ENCODE measurements around the gene DAG1.
A peak's percentile ranks its signal among the peaks of the same experiment; 100 is the strongest.
"Not testable (repeated sequence)": the region's sequence is repeated elsewhere in the genome, so short reads cannot be mapped to it uniquely, and the experiment has no call there.

The DAG1 gene

DNA sequence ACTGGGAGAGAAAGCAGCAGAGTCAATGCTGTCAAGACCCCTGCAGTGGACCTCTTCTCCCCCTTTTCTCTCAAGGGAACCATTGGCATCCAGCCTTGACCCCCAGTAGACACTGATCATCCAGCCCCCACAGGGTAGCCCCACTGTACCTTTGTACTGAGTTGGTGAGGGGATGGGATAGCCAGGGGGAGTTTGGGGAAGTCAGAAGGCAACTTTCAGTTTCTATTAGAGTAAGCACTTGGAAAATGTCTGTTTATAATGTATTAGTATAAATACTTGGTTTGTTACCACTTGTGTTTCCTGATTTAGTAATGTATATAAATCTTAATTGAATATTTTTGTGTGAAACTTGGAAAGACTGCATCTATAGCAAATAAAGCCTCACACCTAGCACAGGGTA is 25.0 kb downstream of the DAG1 start:
- TF ChIP-seq PAX5 (IDR thresholded peaks at IDR 0.05; ENCODE audit: insufficient read depth, low read length, severe bottlenecking) = no peak
- TF ChIP-seq SPI1 (IDR thresholded peaks at IDR 0.05; ENCODE audit: low read depth, low read length) = peak; percentile 64
- FAIRE-seq = no peak
- DNase-seq (ENCODE audit: insufficient read length, low spot score) = no peak

DNA sequence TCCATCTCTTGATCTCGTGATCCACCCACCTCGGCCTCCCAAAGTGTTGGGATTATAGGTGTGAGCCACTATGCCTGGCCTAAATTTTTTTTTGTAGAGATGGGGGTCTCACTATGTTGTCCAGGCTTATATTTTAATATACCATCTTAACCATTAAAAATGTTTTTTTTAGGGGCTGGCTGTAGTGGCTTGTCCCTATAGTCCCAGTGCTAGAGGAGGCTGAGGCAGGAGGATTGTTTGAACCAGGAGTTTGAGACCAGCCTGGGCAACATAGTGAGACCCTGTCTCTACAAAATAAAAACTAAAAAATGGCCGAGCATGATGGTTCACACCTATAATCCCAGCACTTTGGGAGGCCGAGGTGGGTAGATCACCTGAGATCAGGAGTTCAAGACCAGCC is 26.8 kb downstream of the DAG1 start:
- not testable (repeated sequence) for DNase-seq (ENCODE audit: insufficient read length, low spot score); FAIRE-seq

DNA sequence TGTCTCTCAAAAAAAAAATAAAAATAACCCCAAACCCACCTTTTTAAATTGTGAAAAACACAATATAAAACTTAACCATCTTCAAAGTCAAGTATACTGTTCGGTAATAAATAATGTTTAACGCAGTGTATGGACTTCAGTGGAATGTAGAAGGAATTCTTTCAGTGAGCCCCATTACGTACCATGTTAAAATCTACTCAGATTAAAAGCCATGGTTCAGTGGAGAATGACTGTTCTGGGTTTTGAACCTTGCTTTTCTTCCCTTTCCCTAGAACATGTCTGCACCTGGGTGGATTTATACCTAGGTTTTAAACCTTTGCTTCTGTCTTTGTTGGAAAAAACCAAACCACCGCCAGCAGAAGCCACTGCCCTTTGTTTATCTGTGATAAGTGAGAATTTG is 27.5 kb downstream of the DAG1 start:
- FAIRE-seq (no peak), DNase-seq (ENCODE audit: insufficient read length, low spot score) (no peak)
- TF ChIP-seq POU2F2 (IDR thresholded peaks at IDR 0.05; ENCODE audit: low read depth, low read length) (no peak), TAF1 (IDR thresholded peaks at IDR 0.05; ENCODE audit: low read depth, low read length) (no peak), POLR2A (IDR thresholded peaks at IDR 0.05; ENCODE audit: low read depth, low read length) (no peak), SPI1 (IDR thresholded peaks at IDR 0.05; ENCODE audit: low read depth, low read length) (no peak)

DNA sequence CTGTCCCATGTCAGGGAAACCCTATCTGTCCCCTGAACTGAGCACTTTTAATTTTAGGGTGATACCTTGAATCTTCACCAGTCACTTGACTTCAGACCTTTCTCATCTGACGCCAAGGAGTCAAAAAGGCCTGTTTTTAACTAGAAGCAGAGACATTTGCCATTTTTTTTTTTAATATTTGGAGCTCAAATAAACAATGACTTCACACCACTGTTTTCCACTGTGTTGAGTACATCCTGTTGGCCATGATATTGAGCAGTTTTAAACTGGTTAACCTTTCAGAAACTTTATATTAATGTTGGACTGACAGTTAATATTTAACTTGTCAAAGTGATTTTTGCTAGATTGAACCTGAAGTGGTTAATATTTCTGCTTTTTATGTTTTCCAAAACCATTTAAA is 28.2 kb downstream of the DAG1 start:
- DNase-seq (ENCODE audit: insufficient read length, low spot score) = no peak
- no peak for FAIRE-seq
- no peak for TF ChIP-seq POLR2AphosphoS5 (IDR thresholded peaks at IDR 0.05; ENCODE audit: low read depth, low read length)
- TF ChIP-seq POLR2A (IDR thresholded peaks at IDR 0.05; ENCODE audit: low read depth, low read length) = no peak
- TF ChIP-seq TAF1 (IDR thresholded peaks at IDR 0.05; ENCODE audit: low read depth, low read length) = no peak
- TF ChIP-seq PAX5 (IDR thresholded peaks at IDR 0.05; ENCODE audit: insufficient read depth, low read length, severe bottlenecking) = no peak
- no peak for TF ChIP-seq SPI1 (IDR thresholded peaks at IDR 0.05; ENCODE audit: low read depth, low read length)
- TF ChIP-seq POU2F2 (IDR thresholded peaks at IDR 0.05; ENCODE audit: low read depth, low read length) = no peak

DNA sequence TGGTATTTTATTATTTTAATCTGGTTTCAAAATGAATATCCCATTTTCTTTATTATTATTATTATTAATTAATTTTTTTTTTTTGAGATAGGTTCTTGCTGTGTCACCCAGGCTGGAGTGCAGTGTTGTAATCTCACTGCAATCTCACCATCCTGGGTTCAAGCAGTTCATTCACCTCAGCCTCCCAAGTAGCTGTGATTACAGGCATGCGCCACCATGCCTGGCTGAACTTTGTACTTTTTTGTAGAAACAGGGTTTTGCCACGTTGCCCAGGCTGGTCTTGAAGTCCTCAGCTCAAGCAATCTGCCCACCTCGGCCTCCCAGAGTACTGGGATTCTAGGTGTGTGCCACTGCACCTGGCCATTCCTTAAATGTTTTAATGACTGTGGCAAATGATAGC is 28.6 kb downstream of the DAG1 start:
- DNase-seq (ENCODE audit: insufficient read length, low spot score) = no peak
- FAIRE-seq = no peak
- TF ChIP-seq POLR2A (IDR thresholded peaks at IDR 0.05; ENCODE audit: low read depth, low read length) (no peak), TAF1 (IDR thresholded peaks at IDR 0.05; ENCODE audit: low read depth, low read length) (no peak), PAX5 (IDR thresholded peaks at IDR 0.05; ENCODE audit: insufficient read depth, low read length, severe bottlenecking) (no peak), SPI1 (IDR thresholded peaks at IDR 0.05; ENCODE audit: low read depth, low read length) (no peak), POU2F2 (IDR thresholded peaks at IDR 0.05; ENCODE audit: low read depth, low read length) (no peak), POLR2AphosphoS5 (IDR thresholded peaks at IDR 0.05; ENCODE audit: low read depth, low read length) (no peak)

DNA sequence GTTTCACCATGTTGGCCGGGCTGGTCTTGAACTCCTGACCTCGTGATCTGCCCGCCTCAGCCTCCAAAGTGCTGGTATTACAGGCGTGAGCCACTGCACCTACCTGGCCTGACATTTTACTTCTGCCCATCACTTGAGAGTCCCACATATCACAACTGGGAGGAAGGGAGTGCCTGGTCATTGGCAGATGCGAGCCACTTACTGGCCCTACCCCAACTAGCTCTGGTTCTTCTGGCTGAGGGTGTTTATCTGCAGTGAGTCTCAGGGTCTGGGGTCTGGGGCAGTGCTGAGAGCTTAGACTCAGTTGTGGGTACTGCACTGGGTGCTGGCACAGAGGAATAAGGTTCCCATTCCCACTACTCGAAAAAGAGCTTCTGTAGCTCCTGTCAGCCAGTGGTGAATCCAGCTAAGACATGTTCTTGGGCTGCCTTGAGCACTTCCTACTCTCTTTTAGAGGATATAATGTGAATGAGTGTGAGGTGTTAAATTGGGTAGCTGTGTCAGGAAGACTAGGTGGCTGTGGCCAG is 30.2 kb downstream of the DAG1 start:
- DNase-seq (ENCODE audit: insufficient read length, low spot score) = no peak
- TF ChIP-seq SPI1 (IDR thresholded peaks at IDR 0.05; ENCODE audit: low read depth, low read length) (no peak), TAF1 (IDR thresholded peaks at IDR 0.05; ENCODE audit: low read depth, low read length) (no peak), POLR2A (IDR thresholded peaks at IDR 0.05; ENCODE audit: low read depth, low read length) (no peak), PAX5 (IDR thresholded peaks at IDR 0.05; ENCODE audit: insufficient read depth, low read length, severe bottlenecking) (no peak), POLR2AphosphoS5 (IDR thresholded peaks at IDR 0.05; ENCODE audit: low read depth, low read length) (no peak), POU2F2 (IDR thresholded peaks at IDR 0.05; ENCODE audit: low read depth, low read length) (no peak)
- FAIRE-seq = no peak

DNA sequence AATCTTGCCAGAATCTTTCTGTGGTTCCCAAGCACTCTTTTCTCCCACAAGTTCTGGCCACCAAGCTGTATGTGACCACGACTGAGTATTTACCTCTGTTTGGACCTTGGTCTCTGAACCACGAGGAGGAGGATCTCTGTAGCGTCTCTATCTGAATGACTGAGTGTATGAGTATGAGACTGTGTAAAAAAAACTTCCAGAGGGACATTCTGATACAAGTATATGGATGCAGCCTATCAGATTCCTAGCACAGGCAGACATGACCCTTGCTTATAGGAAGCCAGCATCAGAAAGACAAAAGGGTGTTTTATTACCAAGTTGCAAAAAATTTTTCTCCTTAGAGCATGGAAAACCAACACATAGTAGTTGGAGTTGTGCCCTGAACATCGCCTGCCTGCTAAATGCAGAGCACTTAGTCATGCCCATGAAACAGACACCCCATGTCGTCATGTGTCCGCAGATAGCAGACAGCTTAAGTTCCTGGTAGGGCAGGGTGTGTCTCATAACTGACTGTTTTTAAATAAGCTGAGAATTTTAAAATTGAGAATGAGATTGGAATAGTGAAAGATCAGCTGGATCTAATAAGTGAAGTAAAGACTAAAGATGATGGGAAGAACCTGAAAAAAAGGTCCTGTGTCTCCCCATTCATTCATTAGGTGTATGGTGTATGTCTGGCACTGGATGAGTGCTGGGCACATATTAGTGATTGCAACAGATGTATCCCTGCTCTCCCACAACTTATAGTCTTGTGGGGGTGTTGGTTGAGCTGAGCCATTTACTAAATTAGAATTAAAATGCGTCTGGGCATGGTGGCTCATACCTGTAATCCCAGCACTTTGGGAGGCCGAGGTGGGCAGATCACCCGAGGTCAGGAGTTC is 30.9 kb downstream of the DAG1 start:
- no peak for TF ChIP-seq POU2F2 (IDR thresholded peaks at IDR 0.05; ENCODE audit: low read depth, low read length)
- no peak for TF ChIP-seq POLR2AphosphoS5 (IDR thresholded peaks at IDR 0.05; ENCODE audit: low read depth, low read length)
- TF ChIP-seq SPI1 (IDR thresholded peaks at IDR 0.05; ENCODE audit: low read depth, low read length) = no peak
- TF ChIP-seq TAF1 (IDR thresholded peaks at IDR 0.05; ENCODE audit: low read depth, low read length) = no peak
- no peak for TF ChIP-seq POLR2A (IDR thresholded peaks at IDR 0.05; ENCODE audit: low read depth, low read length)
- no peak for TF ChIP-seq PAX5 (IDR thresholded peaks at IDR 0.05; ENCODE audit: insufficient read depth, low read length, severe bottlenecking)
- FAIRE-seq (no peak), DNase-seq (ENCODE audit: insufficient read length, low spot score) (no peak)

DNA sequence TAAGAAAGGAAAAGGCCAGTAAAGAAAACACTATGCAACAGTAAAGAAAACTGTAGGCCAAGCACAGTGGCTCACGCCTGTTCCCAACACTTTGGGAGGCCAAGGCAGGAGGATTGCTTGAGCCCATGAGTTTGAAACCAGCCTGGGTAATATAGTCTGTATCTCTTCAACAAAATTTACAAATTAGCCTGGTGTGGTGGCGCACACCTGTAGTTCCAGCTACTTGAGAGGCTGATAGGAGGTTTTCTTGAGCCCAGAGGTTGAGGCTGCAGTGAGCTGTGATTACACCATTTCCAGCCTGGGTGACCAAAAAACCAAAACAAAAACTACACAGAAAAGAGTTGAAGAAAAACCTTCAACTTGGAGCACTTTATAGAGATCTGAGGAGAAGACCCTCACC is 31.8 kb downstream of the DAG1 start:
- DNase-seq (ENCODE audit: insufficient read length, low spot score) = no peak
- no peak for FAIRE-seq
- TF ChIP-seq POLR2AphosphoS5 (IDR thresholded peaks at IDR 0.05; ENCODE audit: low read depth, low read length) (no peak), TAF1 (IDR thresholded peaks at IDR 0.05; ENCODE audit: low read depth, low read length) (no peak), POLR2A (IDR thresholded peaks at IDR 0.05; ENCODE audit: low read depth, low read length) (no peak), SPI1 (IDR thresholded peaks at IDR 0.05; ENCODE audit: low read depth, low read length) (no peak), PAX5 (IDR thresholded peaks at IDR 0.05; ENCODE audit: insufficient read depth, low read length, severe bottlenecking) (no peak), POU2F2 (IDR thresholded peaks at IDR 0.05; ENCODE audit: low read depth, low read length) (no peak)

DNA sequence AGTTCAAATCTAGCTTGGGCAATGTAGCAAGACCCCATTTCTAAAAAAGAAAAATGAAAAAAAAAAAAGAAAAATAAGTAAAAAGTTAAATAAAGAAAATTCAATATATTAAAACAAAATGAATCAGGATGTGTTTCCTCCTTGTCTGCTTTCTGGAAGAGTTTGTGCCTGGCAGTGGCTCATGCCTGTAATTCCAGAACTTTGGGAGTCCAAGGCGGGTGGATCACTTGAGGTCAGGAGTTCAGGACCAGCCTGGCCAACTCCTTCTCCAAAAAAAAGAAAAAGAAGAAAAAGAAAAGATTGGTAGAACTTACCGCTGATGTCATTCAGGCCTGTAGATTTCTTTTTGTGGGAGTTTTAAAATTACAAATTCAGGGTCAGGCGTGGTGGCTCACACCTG is 36.8 kb downstream of the DAG1 start:
- DNase-seq (ENCODE audit: insufficient read length, low spot score) (no peak), FAIRE-seq (no peak)
- TF ChIP-seq PAX5 (IDR thresholded peaks at IDR 0.05; ENCODE audit: insufficient read depth, low read length, severe bottlenecking) (no peak), POLR2A (IDR thresholded peaks at IDR 0.05; ENCODE audit: low read depth, low read length) (no peak), POLR2AphosphoS5 (IDR thresholded peaks at IDR 0.05; ENCODE audit: low read depth, low read length) (no peak), POU2F2 (IDR thresholded peaks at IDR 0.05; ENCODE audit: low read depth, low read length) (no peak), TAF1 (IDR thresholded peaks at IDR 0.05; ENCODE audit: low read depth, low read length) (no peak), SPI1 (IDR thresholded peaks at IDR 0.05; ENCODE audit: low read depth, low read length) (no peak)

DNA sequence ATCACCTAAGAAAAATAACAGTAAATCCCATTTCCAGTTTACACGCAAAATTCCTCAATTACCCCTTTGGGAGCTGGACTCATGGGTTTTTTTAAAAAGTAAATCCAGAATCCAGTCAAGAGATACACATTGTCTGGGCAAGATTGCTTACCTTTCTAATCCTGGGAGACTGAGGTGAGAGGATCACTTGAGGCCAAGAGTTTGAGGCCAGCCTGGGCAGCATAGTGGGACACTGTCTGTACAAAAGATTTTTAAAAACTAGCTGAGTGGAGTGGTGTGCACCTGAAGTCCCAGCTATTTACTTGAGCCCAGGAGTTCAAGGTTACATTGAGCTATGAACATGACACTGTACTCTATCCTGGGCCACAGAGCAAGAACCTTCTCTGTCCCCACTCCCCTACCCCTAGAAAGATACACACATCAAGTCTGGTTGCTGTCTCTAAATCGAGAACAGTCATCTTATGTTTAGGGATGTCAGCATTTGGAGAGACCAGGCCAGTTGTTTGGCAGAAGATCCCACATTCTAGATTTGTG is 39.0 kb downstream of the DAG1 start:
- no peak for DNase-seq (ENCODE audit: insufficient read length, low spot score)
- TF ChIP-seq SPI1 (IDR thresholded peaks at IDR 0.05; ENCODE audit: low read depth, low read length) = no peak
- TF ChIP-seq TAF1 (IDR thresholded peaks at IDR 0.05; ENCODE audit: low read depth, low read length) = no peak
- TF ChIP-seq POLR2A (IDR thresholded peaks at IDR 0.05; ENCODE audit: low read depth, low read length) = no peak
- no peak for TF ChIP-seq PAX5 (IDR thresholded peaks at IDR 0.05; ENCODE audit: insufficient read depth, low read length, severe bottlenecking)
- no peak for TF ChIP-seq POLR2AphosphoS5 (IDR thresholded peaks at IDR 0.05; ENCODE audit: low read depth, low read length)
- no peak for TF ChIP-seq POU2F2 (IDR thresholded peaks at IDR 0.05; ENCODE audit: low read depth, low read length)
- FAIRE-seq = no peak
